Activated T-cell treated with anti-CD3 and anti-CD28 coated beads, Interleukin-2, amount 50 U/mL, for 4 hours (primary cell): ENCODE measurements around the gene FGGY. TPM values are rescaled to one million over a fixed set of nuclear protein-coding genes. Genes with fewer than 3 reads are reported as not detected.
A peak's percentile ranks its signal among the peaks of the same experiment; 100 is the strongest.

Experiments
- ATAC-seq, 2 donors: fragments of 200-7000 bp; cut with Tn5 transposase; one replicate each; pipeline ENCODE4 v1.10.0; 2021
- DNase-seq: peaks from one replicate; pipeline ENCODE4 v3.0.0-alpha.2; 2020
- H3K27me3 Mint-ChIP-seq: one replicate; pipeline ENCODE4 v1.8.0; 2021; ENCODE audit warnings: low read depth, mixed read lengths
- H3K36me3 Mint-ChIP-seq: one replicate; pipeline ENCODE4 v1.8.0; 2022; ENCODE audit warnings: mixed read lengths; ENCODE audit not compliant: insufficient read depth
- H3K4me1 Mint-ChIP-seq: one replicate; pipeline ENCODE4 v1.8.0; 2021; ENCODE audit warnings: low read depth, mixed read lengths
- H3K4me3 Mint-ChIP-seq: one replicate; pipeline ENCODE4 v1.8.0; 2021; ENCODE audit warnings: mild to moderate bottlenecking, moderate library complexity, mixed read lengths
- H3K9me3 Mint-ChIP-seq: one replicate; pipeline ENCODE4 v1.8.0; 2021; ENCODE audit warnings: mixed read lengths
- total RNA-seq, 3 donors: library from RNA; stranded (reverse); gene quantifications; one replicate each; pipeline ENCODE4 v1.2.1, GENCODE V29; 2021

The FGGY gene
- total RNA-seq, 3 donors from 2014 or later: 2.5 to 4.8 (median 3.1) TPM

DNA sequence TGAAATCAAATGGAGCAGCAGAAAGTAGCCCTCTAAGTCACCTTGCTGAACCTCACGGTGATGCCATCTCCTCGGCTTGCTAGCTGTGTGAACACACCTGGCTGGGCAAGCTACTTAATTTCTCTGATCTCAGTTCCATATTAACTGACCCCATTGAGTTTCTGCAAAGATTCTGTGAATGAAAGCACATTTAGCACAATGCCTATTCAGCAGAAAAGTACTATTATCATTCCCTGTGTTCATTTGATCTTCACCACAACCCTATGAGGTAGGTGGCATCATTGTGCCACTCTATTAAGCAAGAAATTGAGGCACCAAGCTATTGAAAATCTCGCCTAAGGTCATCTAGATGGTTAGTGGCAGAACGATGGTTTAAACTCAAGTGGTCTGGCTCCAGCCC, 387.8 kb downstream of the FGGY start:
- no peaks in the 10 kb centered on the region for H3K27me3 Mint-ChIP-seq
- no peak for DNase-seq
- H3K4me3 Mint-ChIP-seq: no peak overlapping the region
- H3K4me1 Mint-ChIP-seq: no peaks in the 10 kb centered on the region
- ATAC-seq: no peak
- no peaks in the 10 kb centered on the region for H3K9me3 Mint-ChIP-seq
- no peaks in the 10 kb centered on the region for H3K36me3 Mint-ChIP-seq

DNA sequence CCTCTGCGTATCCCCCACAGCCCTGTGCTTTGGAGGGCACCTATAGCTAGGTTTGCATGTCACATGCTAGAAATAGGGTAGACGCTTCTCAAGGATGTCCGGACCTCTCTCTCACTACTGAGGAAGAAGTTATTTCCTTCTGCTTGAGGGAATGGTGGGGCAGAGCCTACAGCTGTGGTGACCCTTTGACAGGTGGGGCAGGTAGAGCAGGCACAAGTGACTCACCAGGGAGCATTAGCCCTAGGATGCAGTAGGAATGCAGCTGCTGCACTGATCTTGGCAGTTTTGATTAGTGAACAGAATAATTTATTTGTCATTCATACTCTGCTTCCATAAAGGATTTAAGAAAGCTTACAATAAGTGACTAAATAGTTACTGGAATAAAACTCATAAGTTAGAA, 388.2 kb downstream of the FGGY start:
- ATAC-seq (no peak), DNase-seq (no peak)
- Mint-ChIP-seq H3K36me3 (no peaks in the 10 kb centered on the region), H3K4me3 (no peak overlapping the region), H3K27me3 (no peaks in the 10 kb centered on the region), H3K9me3 (no peaks in the 10 kb centered on the region), H3K4me1 (no peaks in the 10 kb centered on the region)

DNA sequence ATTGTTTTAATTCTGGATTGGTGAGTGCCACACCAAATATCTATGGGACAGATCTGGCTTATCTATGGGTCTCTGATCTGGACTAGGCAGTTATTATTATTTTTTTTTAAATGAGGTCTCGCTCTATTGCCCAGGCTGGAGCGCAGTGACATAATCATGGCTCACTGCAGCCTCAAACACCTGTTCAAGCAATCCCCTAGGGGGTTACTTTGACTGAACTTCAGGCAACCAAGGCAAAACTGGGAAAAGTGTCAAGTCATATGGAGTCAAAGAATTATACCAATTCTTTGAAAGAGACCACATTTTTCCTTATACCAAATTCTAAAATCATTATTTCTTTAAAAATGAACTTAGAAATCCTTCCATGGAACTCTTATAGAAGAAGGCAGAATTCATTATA, 388.8 kb downstream of the FGGY start:
- Mint-ChIP-seq H3K9me3 (no peaks in the 10 kb centered on the region), H3K27me3 (no peaks in the 10 kb centered on the region), H3K4me1 (no peaks in the 10 kb centered on the region), H3K36me3 (no peaks in the 10 kb centered on the region), H3K4me3 (no peak overlapping the region)
- no peak for ATAC-seq
- DNase-seq: no peak

DNA sequence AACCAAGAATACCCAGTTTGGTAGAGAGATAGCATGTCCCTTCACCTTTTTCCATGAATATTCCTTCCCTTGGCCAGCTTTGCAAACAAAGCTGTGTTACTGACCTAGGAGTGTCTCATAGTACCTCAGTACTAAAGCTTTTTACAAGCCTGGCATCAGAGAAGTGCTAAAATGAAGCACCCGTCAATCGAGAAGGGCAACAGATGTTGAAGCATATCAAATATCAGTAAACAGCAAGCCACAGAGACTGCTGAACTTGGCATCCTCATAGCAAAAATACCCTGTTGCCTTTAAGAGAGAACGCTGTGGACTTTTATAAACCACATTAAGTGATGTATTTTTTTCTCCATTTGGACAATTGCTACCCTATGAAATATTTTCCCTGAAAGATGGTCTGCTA, 389.3 kb downstream of the FGGY start:
- no peak for ATAC-seq

DNA sequence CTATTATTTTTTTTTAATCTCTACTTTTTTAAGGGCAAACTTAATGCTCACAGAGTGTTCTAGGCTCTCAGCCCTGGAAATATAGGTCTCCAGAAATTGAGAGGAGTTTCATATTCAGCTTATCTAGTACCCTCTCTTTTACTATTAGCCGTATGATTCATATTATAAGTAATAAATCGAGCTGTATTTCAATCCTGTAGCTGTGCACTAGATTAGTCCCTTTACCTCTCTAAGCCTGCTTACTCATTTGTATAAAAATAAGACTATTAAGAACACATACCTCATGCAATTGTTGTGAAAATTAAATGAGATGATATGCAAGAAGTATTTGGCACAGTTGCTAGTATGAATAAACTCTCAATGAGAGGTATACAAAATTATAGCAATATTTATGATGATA, 389.7 kb downstream of the FGGY start:
- Mint-ChIP-seq H3K9me3 (no peaks in the 10 kb centered on the region), H3K4me1 (no peaks in the 10 kb centered on the region), H3K4me3 (no peak overlapping the region), H3K36me3 (no peaks in the 10 kb centered on the region), H3K27me3 (no peaks in the 10 kb centered on the region)
- ATAC-seq: no peak
- no peak for DNase-seq

More for the DNA sequence above, 389.3 kb downstream of the FGGY start:
- no peaks in the 10 kb centered on the region for H3K27me3 Mint-ChIP-seq
- no peaks in the 10 kb centered on the region for H3K36me3 Mint-ChIP-seq
- no peaks in the 10 kb centered on the region for H3K4me1 Mint-ChIP-seq
- no peak for DNase-seq
- H3K9me3 Mint-ChIP-seq: no peaks in the 10 kb centered on the region
- H3K4me3 Mint-ChIP-seq: no peak overlapping the region

DNA sequence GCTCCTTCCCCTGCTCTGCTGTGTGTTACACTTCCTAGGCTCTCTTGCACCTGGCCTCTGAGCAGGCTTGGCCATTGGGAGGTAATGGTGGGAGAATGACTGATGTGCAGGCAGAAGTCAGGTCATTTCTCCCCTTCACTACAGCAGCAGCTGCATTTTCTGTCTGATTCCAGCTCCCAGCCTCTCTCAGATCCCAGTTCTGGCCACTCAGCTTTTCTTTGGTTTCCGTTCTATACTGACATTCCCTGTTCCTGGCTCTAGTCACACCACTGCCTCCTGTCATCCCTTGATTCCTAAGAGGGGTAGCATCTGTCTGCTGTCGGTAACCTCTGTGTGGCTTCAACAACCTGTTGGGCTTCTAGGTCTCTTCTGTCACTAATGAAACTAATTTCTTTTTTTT, 390.2 kb downstream of the FGGY start:
- Mint-ChIP-seq H3K4me1 (no peaks in the 10 kb centered on the region), H3K27me3 (no peaks in the 10 kb centered on the region), H3K36me3 (no peaks in the 10 kb centered on the region), H3K4me3 (no peak overlapping the region), H3K9me3 (no peaks in the 10 kb centered on the region)
- no peak for DNase-seq
- no peak for ATAC-seq

DNA sequence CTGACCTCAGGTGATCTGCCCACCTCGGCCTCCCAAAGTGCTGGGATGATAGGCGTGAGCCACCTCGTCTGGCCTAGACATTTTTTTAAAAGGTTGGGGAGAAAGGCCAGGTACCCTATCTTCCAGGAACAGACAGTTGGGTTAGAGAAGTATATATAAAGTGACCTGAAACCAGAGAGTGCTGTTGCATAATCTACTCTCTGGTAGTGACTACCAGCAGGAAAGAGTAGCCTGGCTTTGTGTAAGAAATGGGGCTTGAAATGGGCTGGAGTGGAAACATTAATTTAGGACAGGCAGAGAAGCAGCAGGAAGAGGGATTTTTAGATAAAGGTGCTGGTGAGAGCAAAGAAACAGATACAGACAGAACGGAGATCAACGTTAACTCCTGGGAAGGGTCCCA, 392.1 kb downstream of the FGGY start:
- DNase-seq: no peak
- Mint-ChIP-seq H3K4me1 (no peaks in the 10 kb centered on the region), H3K36me3 (no peaks in the 10 kb centered on the region), H3K4me3 (no peak overlapping the region), H3K27me3 (no peaks in the 10 kb centered on the region), H3K9me3 (no peaks in the 10 kb centered on the region)
- ATAC-seq: no peak

DNA sequence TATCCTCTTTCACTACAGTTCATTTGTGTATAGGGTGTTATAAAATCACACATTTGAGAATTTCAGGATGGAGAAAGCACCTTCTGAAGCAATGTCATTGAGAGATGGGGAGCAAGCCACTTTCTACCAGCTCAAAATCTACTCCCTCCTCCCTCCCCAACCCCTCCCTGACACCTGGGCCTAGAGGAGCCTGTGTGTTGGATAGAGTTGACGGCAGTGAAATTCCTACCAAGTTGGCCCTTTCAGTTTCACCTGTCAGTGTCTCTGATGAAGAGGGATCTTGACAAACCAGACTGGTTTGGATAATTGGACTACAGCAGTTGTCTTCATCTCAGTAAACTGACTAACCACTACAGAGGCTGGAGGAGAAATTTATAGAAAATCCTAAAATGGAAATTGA, 392.8 kb downstream of the FGGY start:
- no peaks in the 10 kb centered on the region for H3K36me3 Mint-ChIP-seq
- H3K4me1 Mint-ChIP-seq: no peaks in the 10 kb centered on the region

DNA sequence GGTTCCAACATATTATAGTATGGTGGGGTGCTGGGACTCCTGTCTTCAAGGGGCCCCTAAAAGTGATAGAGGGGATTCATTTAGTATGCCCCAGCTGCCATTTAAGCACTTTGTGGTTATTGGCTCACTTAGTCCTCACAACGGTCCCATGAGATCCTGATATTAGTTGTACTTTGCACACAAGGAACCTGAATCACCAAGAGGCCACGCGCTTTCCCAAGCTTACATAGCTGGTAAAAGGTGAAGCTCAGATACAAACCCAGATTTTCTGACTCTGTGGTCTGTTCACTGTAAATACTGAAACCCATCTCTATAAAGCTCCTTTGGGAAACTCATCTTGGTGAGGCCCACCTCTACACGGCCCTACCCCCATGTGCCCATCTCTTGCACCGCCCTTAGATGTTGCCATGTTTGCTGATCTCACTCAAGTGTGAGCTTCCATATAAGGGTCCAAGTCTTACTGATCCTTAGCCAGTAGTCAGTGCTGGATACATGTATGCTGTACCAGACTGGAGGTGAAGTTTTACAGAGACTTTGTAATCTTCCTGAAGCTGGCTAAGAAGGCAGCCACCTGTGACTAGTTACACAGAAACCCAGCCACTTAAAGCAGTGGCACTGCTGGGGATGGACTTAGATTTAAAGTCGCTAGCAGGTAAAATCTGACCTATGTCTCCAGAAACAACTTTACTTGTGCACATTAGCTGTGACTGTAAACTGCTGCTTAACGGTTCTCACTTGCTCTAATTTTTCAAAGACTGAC, 393.5 kb downstream of the FGGY start:
- Mint-ChIP-seq H3K27me3 (no peaks in the 10 kb centered on the region), H3K9me3 (no peaks in the 10 kb centered on the region), H3K4me1 (no peaks in the 10 kb centered on the region), H3K4me3 (no peak overlapping the region), H3K36me3 (no peaks in the 10 kb centered on the region)
- ATAC-seq (no peak), DNase-seq (no peak)

More for the DNA sequence above, 392.8 kb downstream of the FGGY start:
- no peak for DNase-seq
- Mint-ChIP-seq H3K9me3 (no peaks in the 10 kb centered on the region), H3K4me3 (no peak overlapping the region), H3K27me3 (no peaks in the 10 kb centered on the region)
- no peak for ATAC-seq

DNA sequence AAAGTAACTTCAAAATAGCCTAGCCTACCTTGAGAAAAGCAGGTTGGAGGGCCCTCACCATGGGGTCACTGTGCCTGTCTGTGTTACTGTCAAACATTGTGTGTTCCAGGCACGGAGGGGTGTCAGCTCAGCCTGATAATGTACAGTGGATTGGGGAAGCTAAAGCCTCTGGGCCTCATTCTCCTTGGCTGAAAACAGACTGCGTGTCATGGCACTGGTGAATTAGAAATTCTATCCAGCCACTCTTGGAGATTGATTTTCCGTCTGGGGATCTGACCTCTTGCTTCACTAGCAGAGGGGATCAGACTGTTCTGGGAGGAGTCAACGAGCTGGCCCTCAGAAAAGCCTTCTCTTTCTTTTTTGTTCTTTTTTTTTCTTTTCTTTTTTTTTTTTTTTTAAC, 394.4 kb downstream of the FGGY start:
- Mint-ChIP-seq H3K4me3 (no peak overlapping the region), H3K9me3 (no peaks in the 10 kb centered on the region), H3K4me1 (no peaks in the 10 kb centered on the region), H3K27me3 (no peaks in the 10 kb centered on the region), H3K36me3 (no peaks in the 10 kb centered on the region)
- DNase-seq: no peak
- no peak for ATAC-seq

DNA sequence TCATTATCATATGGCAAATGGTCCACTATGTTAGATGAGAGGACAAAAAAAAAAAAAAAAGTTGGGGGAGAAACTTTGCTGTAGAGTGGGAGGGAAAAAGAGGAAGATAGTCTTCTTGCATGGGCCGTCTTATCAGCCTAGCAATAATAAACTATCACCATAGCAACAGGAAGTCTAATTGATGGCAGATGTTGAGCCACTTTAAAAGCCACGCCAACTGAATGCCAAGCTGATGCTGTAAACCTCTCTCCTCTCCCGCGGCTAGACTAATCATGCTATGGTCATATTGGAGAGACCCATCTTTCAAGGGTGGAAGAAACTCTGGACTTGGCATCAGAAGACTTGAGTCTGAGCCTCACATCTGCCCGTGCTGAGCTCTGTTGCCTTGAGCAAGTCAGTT, 395.7 kb downstream of the FGGY start:
- DNase-seq (no peak), ATAC-seq (no peak)
- Mint-ChIP-seq H3K27me3 (no peaks in the 10 kb centered on the region), H3K36me3 (no peaks in the 10 kb centered on the region), H3K4me1 (peaks cover 13% of the 10 kb centered on the region), H3K4me3 (no peak overlapping the region), H3K9me3 (no peaks in the 10 kb centered on the region)

DNA sequence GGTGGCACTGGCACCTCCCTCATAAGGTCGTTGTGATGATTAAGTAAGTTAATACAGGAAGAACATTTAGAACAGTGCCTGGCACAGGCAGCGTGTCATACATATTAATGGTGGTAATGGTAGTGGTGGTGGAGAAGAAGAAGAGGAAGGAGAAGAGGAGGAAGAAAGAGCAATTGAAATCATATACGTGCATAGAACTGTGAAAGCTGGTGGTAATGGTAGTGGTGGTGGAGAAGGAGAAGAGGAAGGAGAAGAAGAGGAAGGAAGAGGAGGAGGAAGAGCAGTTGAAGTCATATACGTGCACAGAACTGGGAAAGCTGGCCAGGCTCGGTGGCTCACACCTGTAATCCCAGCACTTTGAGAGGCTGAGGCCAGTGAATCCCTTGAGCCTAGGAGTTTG, 396.5 kb downstream of the FGGY start:
- Mint-ChIP-seq H3K9me3 (no peaks in the 10 kb centered on the region), H3K27me3 (no peaks in the 10 kb centered on the region), H3K4me1 (peaks cover 18% of the 10 kb centered on the region), H3K4me3 (no peak overlapping the region), H3K36me3 (no peaks in the 10 kb centered on the region)
- DNase-seq (no peak), ATAC-seq (no peak)

DNA sequence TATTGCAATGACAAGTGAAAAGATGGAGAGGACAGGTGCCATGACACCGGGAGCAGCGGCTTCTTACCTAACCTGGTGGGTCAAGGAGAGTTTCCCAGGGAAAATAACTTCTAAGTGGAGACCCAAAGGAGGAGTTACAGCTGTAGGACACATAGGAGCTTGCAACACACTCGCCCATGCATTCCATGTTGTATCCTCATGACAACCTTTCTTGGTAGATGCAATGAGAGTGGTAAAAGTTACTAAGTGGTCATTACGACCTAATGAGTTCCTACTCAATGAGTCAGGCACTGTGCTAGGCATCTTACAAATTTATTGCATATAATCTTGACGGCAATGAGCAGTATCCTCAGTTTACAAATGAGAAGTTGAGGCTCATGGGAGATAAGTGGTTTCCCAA, 398.4 kb downstream of the FGGY start:
- Mint-ChIP-seq H3K4me1 (peaks cover 22% of the 10 kb centered on the region), H3K4me3 (no peak overlapping the region), H3K27me3 (no peaks in the 10 kb centered on the region), H3K36me3 (no peaks in the 10 kb centered on the region), H3K9me3 (no peaks in the 10 kb centered on the region)
- DNase-seq (no peak), ATAC-seq (no peak)

DNA sequence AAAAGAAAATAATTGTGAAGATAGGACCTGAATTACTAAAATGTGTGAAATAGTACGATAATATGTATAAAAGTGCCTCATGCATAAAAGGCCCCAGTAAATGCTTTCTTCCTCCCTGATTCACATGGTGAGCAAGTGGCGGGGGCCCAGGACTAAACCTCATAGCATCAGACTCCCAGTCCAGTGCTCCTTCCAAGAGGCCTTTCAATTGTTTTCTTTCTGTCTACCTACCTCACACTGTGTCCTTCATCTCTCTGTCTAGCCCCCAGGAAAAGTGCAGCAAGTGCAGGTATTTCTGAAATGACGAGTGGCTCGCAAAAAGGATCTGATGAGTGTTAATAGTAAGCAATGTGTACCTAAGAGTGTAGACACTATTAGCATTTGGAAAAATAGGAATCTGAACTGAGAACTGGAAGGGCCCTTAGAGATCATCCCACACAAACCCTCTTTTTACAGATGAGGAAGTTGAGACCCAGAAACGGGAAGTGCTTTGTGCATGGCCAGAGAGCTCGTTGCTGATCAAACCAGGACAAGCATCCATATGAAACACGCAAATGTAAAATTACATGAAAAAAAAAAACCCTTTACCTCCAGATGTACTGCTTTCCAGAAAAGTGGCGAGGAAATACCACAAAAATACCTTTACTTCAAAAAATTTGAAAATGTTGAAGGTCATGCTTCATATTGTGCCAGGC, 399.7 kb downstream of the FGGY start:
- Mint-ChIP-seq H3K4me3 (peak overlapping the region; percentile 16), H3K27me3 (no peaks in the 10 kb centered on the region), H3K9me3 (no peaks in the 10 kb centered on the region), H3K36me3 (no peaks in the 10 kb centered on the region), H3K4me1 (peaks cover 22% of the 10 kb centered on the region)
- DNase-seq: no peak
- ATAC-seq: no peak

DNA sequence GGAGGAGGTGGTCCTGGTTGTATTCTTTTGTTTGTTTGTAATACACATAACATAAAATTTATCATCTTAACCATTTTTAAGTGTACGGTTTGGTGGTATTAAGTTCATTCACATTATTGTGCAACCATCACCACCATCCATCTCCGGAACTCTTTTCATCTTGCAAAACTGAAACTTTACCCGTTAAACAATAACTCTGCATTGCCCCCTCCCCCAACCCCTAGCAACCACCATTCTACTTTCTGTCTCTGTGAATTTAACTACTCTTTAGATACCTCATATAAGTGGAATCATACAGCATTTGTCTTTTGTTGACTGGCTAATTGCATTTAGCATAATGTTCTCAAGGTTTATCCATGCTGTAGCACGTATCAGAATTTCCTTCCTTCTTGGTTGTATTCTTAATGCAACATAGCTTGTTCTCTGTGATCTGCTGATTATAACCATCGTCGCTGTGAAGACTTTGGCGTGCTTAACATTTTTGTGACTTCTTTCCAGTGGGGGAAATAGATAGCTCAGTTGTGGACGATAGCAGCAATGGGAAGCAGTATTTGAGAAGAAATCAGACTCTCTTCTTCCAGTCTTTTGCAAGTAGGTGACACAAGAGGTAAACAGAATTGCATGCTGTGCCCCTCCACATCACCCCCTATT, 400.4 kb downstream of the FGGY start:
- Mint-ChIP-seq H3K4me1 (peaks cover 22% of the 10 kb centered on the region), H3K27me3 (no peaks in the 10 kb centered on the region), H3K36me3 (no peaks in the 10 kb centered on the region), H3K9me3 (no peaks in the 10 kb centered on the region), H3K4me3 (peak overlapping the region; percentile 63)
- DNase-seq: no peak
- ATAC-seq: peak; percentile 60 to 65
